Stomach (tissue), 9 donors: ENCODE results near the gene SLC37A1. TPM values are rescaled to one million over a fixed set of nuclear protein-coding genes. Genes with fewer than 3 reads are reported as not detected.
A peak's percentile ranks its signal among the peaks of the same experiment; 100 is the strongest.

ENCODE experiments used
- DNase-seq, 2 donors: peaks; one replicate each; pipeline versions ENCODE4 v3.0.0 to v3.0.0-alpha.2; 2013 to 2019
- H3K27ac ChIP-seq, 5 donors: fragments of 200-600 bp in 4 of 5; sonication (generic) in 4 of 5; one replicate each; pipeline ENCODE4 v1.5.1; 2013 to 2019; ENCODE audit warnings: mild to moderate bottlenecking in 1 of 5, moderate library complexity in 1 of 5
- H3K27me3 ChIP-seq, 3 donors: fragments of 200-600 bp; sonication (generic); one replicate each; pipeline ENCODE4 v1.5.1; 2017 to 2019; ENCODE audit warnings: mixed run types in 1 of 3
- H3K36me3 ChIP-seq, 4 donors: fragments of 200-600 bp; sonication (generic); 1 replicate in 3 of 4; 2 replicates in 1 of 4; pipeline ENCODE4 v1.5.1; 2016 to 2019
- H3K4me1 ChIP-seq, 4 donors: fragments of 200-600 bp; sonication (generic); one replicate each; pipeline ENCODE4 v1.5.1; 2016 to 2019
- H3K4me3 ChIP-seq, 4 donors: fragments of 200-600 bp; sonication (generic) in 3 of 4; one replicate each; pipeline ENCODE4 v1.5.1; 2016 to 2019; ENCODE audit warnings: mild to moderate bottlenecking in 1 of 4
- H3K9me3 ChIP-seq, 4 donors: fragments of 200-600 bp; sonication (generic); one replicate each; pipeline ENCODE4 v1.5.1; 2016 to 2019
- EP300 ChIP-seq: sonication (generic); formaldehyde crosslinking; IDR thresholded peaks from one replicate; pipeline ENCODE4 v1.6.1; 2017; ENCODE audit warnings: antibody characterized with exemption
- POLR2A ChIP-seq, 4 donors: fragments of 450-650 bp; IDR thresholded peaks; one replicate each; pipeline ENCODE4 v1.6.1; 2016; ENCODE audit warnings: antibody characterized with exemption in 4 of 4, control low read depth in 2 of 4, mild to moderate bottlenecking in 1 of 4, moderate library complexity in 1 of 4
- POLR2AphosphoS5 ChIP-seq, 3 donors: sonication (generic); formaldehyde crosslinking; IDR thresholded peaks; one replicate each; pipeline ENCODE4 v1.6.1; 2016; ENCODE audit warnings: antibody characterized with exemption in 3 of 3
- WGBS, 5 donors: extraction: QIAGEN DNeasy Blood & Tissue Kit in 3 of 5; methylation state at CpG; one replicate each; pipeline versions ENCODE4 v1.1.5 to v1.1.7; 2013 to 2018; 5-methylcytosine and 5-hydroxymethylcytosine counted together
- intact Hi-C: fragments of 100-400 bp; cut with DNase I; formaldehyde crosslinking; loops from one replicate; pipeline ENCODE4 v1.15.1; 2023; ENCODE audit warnings: low total_unique reads
- polyA plus RNA-seq, 3 donors: library from polyadenylated mRNA; stranded (reverse); fragments of 200-250 nt; gene quantifications; one replicate each; pipeline ENCODE4 v1.2.3, GENCODE V29; 2013
- total RNA-seq, 5 donors: library from RNA; depleted of rRNA; stranded (reverse); fragments of >200 nt; gene quantifications; one replicate each; pipeline versions ENCODE4 v1.1.0 to v1.2.3, GENCODE V29; 2014 to 2016
- TF ChIP-seq, protein P1 (sequence below), 7 experiments: fragments of 450-650 bp in 4 of 7; fragments of 200-600 bp in 3 of 7; sonication (generic) in 3 of 7; IDR thresholded peaks; one replicate each; pipeline ENCODE4 v1.5.1; 2016 to 2019; ENCODE audit warnings: antibody characterized with exemption in 7 of 7, control low read depth in 2 of 7, mild to moderate bottlenecking in 1 of 7
- donor health status: healthy with polysubstance abuse.
- donor health status: Bipolar disorder and iron deficiency.
- donor health status: healthy.

The SLC37A1 gene
- total and polyA plus RNA-seq, 8 donors, result 9.8 to 72.9 (median 18.1) TPM

DNA sequence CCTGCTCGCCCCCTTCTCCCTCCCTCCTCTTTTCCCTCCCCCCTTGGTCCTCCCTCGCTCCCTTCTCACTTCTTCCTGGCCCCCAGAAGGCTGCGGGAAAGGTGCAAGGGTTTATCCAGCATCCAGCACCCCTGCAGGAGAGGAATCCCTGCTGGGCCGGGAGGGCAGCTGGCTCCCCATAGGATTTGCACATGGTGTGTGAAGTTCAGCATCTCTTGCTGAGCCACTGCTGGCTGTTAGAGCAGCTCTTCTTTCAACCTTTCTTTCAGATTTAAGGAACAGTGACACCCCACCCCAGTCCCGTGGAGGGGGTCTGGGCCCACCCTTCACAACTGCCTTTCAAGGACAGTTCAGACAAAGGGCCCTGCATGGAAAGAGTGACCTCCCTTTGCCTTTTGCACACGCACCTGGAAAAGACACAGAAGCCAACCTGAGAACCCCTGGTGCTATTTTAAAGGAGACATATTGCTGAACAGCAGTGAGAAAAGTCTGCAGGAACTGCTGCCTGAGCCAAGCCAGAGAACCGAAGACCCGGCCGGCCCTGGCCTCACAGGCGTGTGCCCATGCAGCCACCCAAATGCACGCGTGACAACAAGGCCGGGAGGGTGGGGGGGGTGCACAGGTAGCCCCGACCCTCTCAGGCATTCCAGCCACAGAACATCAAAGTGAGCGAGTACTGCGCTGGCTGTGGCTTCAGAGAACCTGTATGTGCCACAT lies 66.6 kb downstream of the SLC37A1 start:
- intact Hi-C loops, result no loop called here
- H3K36me3 ChIP-seq, result peaks cover 0 to 54% (median 42%) of the 10 kb centered on the region in 4 donors
- TF ChIP-seq, protein P1, sequence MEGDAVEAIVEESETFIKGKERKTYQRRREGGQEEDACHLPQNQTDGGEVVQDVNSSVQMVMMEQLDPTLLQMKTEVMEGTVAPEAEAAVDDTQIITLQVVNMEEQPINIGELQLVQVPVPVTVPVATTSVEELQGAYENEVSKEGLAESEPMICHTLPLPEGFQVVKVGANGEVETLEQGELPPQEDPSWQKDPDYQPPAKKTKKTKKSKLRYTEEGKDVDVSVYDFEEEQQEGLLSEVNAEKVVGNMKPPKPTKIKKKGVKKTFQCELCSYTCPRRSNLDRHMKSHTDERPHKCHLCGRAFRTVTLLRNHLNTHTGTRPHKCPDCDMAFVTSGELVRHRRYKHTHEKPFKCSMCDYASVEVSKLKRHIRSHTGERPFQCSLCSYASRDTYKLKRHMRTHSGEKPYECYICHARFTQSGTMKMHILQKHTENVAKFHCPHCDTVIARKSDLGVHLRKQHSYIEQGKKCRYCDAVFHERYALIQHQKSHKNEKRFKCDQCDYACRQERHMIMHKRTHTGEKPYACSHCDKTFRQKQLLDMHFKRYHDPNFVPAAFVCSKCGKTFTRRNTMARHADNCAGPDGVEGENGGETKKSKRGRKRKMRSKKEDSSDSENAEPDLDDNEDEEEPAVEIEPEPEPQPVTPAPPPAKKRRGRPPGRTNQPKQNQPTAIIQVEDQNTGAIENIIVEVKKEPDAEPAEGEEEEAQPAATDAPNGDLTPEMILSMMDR (IDR thresholded peaks at IDR 0.05), result no peak
- TF ChIP-seq POLR2A (IDR thresholded peaks at IDR 0.05) (no peak), POLR2AphosphoS5 (IDR thresholded peaks at IDR 0.05) (no peak), EP300 (no peak)
- H3K4me1 ChIP-seq, result peaks cover 0 to 4% (median 0%) of the 10 kb centered on the region in 4 donors
- WGBS, 5 donors, result 87 to 89% (median 88%) methylated on average over 12 to 16 of the region's 16 CpGs
- H3K4me3 ChIP-seq, result no peak overlapping the region
- H3K27me3 ChIP-seq, result no peaks in the 10 kb centered on the region
- no peak for DNase-seq
- peaks cover 0 to 9% (median 4%) of the 10 kb centered on the region in 4 donors for H3K9me3 ChIP-seq
- H3K27ac ChIP-seq, result no peak overlapping the region

DNA sequence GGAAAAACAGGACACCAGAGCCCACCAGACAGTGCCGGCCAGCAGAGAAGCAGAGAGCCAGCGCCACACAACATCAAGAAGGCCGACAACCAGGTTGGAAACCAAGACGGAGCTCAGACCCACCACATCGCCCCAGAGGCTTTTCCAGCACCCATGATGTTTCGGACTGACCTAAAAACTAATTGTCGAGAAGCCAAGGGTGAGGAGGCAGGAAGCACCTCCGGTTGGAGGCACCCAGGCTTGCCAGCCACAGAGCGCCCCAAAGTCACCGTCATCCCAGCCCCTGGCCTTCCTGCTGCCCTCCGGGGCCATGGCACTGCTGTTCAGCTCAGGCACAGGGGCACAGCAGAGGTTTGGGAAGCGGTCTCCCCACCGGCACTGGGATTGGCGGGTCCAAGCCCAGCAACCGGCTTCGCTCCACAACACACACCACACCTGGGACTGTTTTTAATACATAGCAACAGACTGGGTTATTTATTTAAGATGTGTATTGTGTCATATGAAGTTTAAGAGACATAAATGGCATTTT lies 67.2 kb downstream of the SLC37A1 start:
- no peaks in the 10 kb centered on the region for H3K27me3 ChIP-seq
- H3K27ac ChIP-seq, result no peak overlapping the region
- intact Hi-C loops, result no loop called here
- DNase-seq, result no peak
- TF ChIP-seq, protein P1 (IDR thresholded peaks at IDR 0.05), result no peak
- no peak for TF ChIP-seq EP300
- TF ChIP-seq POLR2A (IDR thresholded peaks at IDR 0.05), result no peak
- TF ChIP-seq POLR2AphosphoS5 (IDR thresholded peaks at IDR 0.05), result no peak
- H3K9me3 ChIP-seq, result peaks cover 0 to 9% (median 4%) of the 10 kb centered on the region in 4 donors
- no peak overlapping the region for H3K4me3 ChIP-seq
- WGBS, 5 donors, result 89 to 98% (median 92%) methylated on average over 10 to 16 of the region's 16 CpGs
- peaks cover 0 to 47% (median 36%) of the 10 kb centered on the region in 4 donors for H3K36me3 ChIP-seq
- peaks cover 0 to 4% (median 0%) of the 10 kb centered on the region in 4 donors for H3K4me1 ChIP-seq

DNA sequence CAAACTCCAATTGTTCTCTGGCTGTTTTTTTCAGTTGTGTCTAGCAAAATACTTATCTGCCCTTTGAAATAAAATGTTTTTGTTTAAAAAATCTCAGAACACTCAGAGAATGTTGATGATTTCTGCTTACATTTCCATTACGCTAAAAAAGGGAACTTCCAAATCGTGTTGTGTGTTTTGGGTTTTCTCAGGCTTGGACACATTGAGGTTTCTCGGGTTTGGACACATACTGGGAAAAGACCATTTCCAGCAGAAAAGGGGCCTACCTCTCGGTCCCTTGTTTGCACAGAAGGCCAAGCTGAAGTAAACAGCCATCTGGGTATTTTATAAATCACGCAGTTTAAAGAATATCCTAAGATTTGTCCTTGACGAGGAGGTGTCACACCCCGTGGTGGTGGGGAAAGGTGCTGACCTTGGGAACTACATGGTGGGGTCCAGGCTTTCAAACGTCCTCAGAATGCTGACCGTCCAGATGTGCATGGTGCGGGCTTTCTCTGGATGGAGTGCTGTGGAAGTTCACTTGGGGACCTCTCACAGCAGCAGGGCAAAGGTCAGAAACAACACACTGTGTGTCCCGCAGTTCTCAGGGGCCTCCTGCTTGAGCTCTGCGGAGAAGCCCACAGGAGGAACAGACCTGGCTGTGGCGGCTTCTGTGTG lies 67.8 kb downstream of the SLC37A1 start:
- WGBS, 5 donors, result 73 to 77% (median 75%) methylated on average over 13 of the region's 13 CpGs
- intact Hi-C loops, result no loop called here
- Histone ChIP-seq H3K9me3 (peaks cover 0 to 5% (median 1%) of the 10 kb centered on the region in 4 donors), H3K4me3 (no peak overlapping the region), H3K27ac (no peak overlapping the region), H3K36me3 (peaks cover 0 to 41% (median 30%) of the 10 kb centered on the region in 4 donors), H3K27me3 (no peaks in the 10 kb centered on the region), H3K4me1 (peaks cover 0 to 4% (median 0%) of the 10 kb centered on the region in 4 donors)
- no peak for DNase-seq
- TF ChIP-seq POLR2A (IDR thresholded peaks at IDR 0.05) (no peak), EP300 (no peak), POLR2AphosphoS5 (IDR thresholded peaks at IDR 0.05) (no peak)
- TF ChIP-seq, protein P1 (IDR thresholded peaks at IDR 0.05), result no peak

DNA sequence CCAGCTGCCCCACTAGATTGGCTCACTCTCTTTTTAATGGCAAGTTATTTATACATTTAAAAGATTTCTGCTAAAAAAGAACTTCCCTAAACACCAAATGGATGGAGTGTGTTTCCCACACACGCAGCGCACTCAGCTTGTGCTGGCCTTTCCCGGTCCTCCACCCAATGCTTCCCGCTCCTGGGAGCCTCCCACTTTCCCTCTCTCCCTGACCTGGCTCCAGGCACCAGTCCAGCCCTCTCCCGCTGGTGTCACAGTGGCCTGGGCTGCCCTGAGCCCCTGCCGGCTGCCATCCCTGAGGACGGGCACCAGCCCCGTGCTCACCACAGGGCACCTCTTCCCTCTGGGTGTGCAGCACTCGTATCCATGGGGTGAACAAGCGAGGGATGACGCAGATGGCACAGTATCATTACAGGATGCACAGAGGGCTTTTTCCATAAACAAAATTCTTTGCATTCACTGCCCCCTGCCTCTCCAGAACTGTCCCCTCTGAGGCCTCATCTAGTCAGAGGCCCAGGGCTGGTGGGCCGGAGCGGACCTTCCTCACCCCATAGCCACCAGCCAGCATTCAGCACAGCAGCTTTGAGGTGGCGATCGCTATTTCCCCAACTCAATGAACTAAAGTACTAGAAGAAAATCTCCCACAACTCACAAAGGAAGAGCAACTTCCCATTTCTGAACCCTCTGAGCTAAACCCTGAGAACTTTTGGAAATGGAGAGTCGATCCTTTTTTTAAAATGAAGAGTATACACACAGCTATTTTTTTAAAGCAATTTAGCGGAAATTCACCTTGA lies 68.5 kb downstream of the SLC37A1 start:
- Histone ChIP-seq H3K27me3 (no peaks in the 10 kb centered on the region), H3K4me3 (no peak overlapping the region), H3K9me3 (no peaks in the 10 kb centered on the region), H3K27ac (no peak overlapping the region), H3K4me1 (peaks cover 0 to 4% (median 0%) of the 10 kb centered on the region in 4 donors), H3K36me3 (peaks cover 0 to 34% (median 25%) of the 10 kb centered on the region in 4 donors)
- DNase-seq, result peak in 1 of 2 donors; percentile 38
- intact Hi-C loops, result no loop called here
- WGBS, 5 donors, result 80 to 83% (median 81%) methylated on average over 17 of the region's 17 CpGs
- TF ChIP-seq EP300 (no peak), POLR2A (IDR thresholded peaks at IDR 0.05) (no peak), POLR2AphosphoS5 (IDR thresholded peaks at IDR 0.05) (no peak)
- TF ChIP-seq, protein P1 (IDR thresholded peaks at IDR 0.05), result no peak
